ENCODE measurements around the gene MFAP3L. TPM values are rescaled to one million over a fixed set of nuclear protein-coding genes. Genes with fewer than 3 reads are reported as not detected.

Gene MFAP3L
- total and polyA plus RNA-seq, 2 donors (not counting 3 experiments of a cell fraction or from before 2014, with no cell fraction given), result 0.22 to 0.23 TPM

- dilution Hi-C loops (cut with MboI; ENCODE audit: extremely low pct_ligation_motif_present, low sequenced_read_pairs), result no loop called here
- no peak for TF ChIP-seq JUN (IDR thresholded peaks at IDR 0.05; ENCODE audit: borderline replicate concordance, insufficient read depth, insufficient read length, low read depth)
- no peak for TF ChIP-seq FOS (IDR thresholded peaks at IDR 0.05; ENCODE audit: borderline replicate concordance, insufficient read depth, low read length)
- no peak for TF ChIP-seq GATA2 (IDR thresholded peaks at IDR 0.05; ENCODE audit: insufficient read depth, insufficient read length, low read depth, low read length)
- TF ChIP-seq POLR2AphosphoS5 (IDR thresholded peaks at IDR 0.05; ENCODE audit: insufficient read depth, low read depth, low read length), result no peak
- TF ChIP-seq MYC (IDR thresholded peaks at IDR 0.05; ENCODE audit: low read depth, low read length), result no peak
- TF ChIP-seq POLR2A (IDR thresholded peaks at IDR 0.05; ENCODE audit: low read depth, low read length), result no peak
- no peak for TF ChIP-seq CTCF (IDR thresholded peaks at IDR 0.05; ENCODE audit: extremely low read depth in 1 of 2, insufficient read depth in 1 of 2, low read depth in 1 of 2, low read length in 2 of 2)
- no peak for TF ChIP-seq MAX (IDR thresholded peaks at IDR 0.05; ENCODE audit: insufficient read depth, insufficient read length)
- TF ChIP-seq EZH2 (IDR thresholded peaks at IDR 0.05; ENCODE audit: borderline replicate concordance, low read depth, low read length, severe bottlenecking), result no peak
- H3K27ac ChIP-seq (ENCODE audit: insufficient read depth, low read depth, low read length), result no peak overlapping the region
- H3K9ac ChIP-seq (replicated peaks; ENCODE audit: extremely low read depth, insufficient read depth, low read length), result no peak overlapping the region
- H3K9me3 ChIP-seq (replicated peaks; ENCODE audit: control insufficient read depth, insufficient read depth, low read length), result no peaks in the 10 kb centered on the region
- no peak overlapping the region for H3K4me2 ChIP-seq (ENCODE audit: insufficient read depth, low read length)
- no peaks in the 10 kb centered on the region for H3K79me2 ChIP-seq (ENCODE audit: control insufficient read depth, insufficient read depth, low read length)
- no peaks in the 10 kb centered on the region for H3K27me3 ChIP-seq (ENCODE audit: control insufficient read depth in 2 of 2, insufficient read depth in 2 of 2, low read length in 2 of 2)
- H3K4me3 ChIP-seq (replicated peaks in 1 of 3; ENCODE audit: insufficient read depth in 1 of 3, low read depth in 1 of 3, low read length in 3 of 3), result no peak overlapping the region
- H3K36me3 ChIP-seq (ENCODE audit: control insufficient read depth in 2 of 2, extremely low read depth in 1 of 2, insufficient read depth in 2 of 2, low read length in 2 of 2), result no peaks in the 10 kb centered on the region
- H2AFZ ChIP-seq (ENCODE audit: low read depth, low read length), result no peak overlapping the region
- H4K20me1 ChIP-seq (replicated peaks; ENCODE audit: control insufficient read depth, extremely low read depth, insufficient read depth, low read length), result no peaks in the 10 kb centered on the region
- no peaks in the 10 kb centered on the region for H3K4me1 ChIP-seq (ENCODE audit: control insufficient read depth, extremely low read depth, insufficient read depth, low read length)
- FAIRE-seq, result no peak
- H3K9me1 ChIP-seq (replicated peaks; ENCODE audit: control insufficient read depth, extremely low read depth, insufficient read depth, low read length), result no peaks in the 10 kb centered on the region
- no TSS peak for BruUV-seq (replicated peaks)
- ChIA-PET CTCF (no interaction called here), POLR2A (no interaction called here)
- intact Hi-C loops (cut with micrococcal nuclease), result no loop called here
- DNase-seq (ENCODE audit: low read depth, low spot score), result no peak
Measured at GRCh38 chr4:169984745-169985144, 41.5 kb downstream of the MFAP3L start.

Data from endothelial cell of umbilical vein (primary cell).